Left forelimb (tissue), 1 donor: ENCODE data around the gene UTF1.

Experiments used
- DNase-seq: peaks from one replicate; pipeline ENCODE4 v3.0.0-alpha.2; 2018; ENCODE audit warnings: low spot score

The UTF1 gene

DNA sequence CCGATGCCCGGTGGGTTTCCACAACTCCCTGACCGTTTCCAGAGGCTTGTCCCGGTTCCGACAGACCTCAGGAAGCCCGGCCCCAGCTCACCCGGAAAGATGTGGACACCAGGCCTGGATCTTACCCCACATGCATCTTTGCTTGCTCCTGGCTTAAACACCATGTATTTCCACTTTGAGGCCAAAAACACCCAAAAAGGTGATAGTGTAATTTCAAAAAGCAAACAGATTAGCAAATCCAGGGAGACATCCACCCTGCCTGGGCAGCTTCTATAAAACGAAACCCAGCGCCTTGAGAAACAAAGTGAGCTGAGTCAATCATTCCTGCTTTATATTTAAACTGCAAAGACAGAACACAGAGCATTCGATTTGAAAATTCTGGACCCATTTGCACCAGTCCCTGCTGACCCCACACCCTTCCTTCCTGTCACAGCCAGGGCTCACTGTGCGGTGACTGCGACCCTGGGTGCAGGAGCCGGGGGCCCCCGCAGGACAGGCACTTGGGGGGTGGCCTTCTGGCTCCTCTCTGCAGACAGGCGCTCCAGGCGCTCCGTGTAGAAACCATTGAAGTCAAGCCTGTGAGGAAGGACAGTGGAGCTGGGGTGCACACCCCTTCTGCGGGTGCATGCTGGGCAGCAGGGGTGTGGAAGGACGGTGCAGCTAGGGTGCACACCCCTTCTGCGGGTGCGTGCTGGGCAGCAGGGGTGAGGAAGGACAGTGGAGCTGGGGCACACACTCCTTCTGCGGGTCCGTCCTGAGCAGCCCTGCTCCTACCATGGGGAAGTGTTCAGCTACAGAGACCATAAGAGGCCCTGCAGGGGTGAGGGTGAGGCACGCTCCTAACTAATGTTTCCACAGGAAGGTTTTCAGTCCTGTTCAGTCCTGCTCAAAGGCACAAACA lies 49.6 kb downstream of the UTF1 start:
- DNase-seq = no peak

DNA sequence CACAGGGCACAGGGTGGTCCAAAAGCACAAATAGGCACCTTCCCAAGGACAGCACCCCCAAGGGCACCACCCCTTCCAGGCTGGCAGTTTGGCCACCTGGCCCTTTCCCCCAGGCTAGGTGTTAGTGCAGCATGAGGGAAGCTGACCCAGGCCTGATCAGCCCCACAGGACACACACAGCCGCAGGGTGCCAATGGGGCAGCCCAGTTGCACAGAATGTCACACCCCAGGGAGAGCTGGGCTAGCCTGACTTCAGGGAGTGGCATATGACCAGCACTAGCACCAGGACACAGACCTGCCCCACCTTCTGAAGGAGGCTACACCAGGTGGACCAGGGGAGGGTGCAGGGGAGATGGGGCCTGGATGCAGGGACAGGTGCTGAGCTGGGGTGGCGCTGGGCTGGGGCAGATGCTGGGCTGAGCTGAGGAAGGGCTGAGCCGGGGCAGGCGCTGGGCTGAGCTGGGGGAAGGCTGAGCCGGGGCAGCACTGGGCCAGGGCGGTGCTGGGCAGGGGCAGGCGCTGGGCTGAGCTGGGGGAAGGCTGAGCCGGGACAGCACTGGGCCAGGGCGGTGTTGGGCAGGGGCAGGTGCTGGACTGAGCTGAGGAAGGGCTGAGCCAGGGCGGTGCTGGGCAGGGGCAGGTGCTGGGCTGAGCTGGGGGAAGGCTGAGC lies 50.5 kb downstream of the UTF1 start:
- DNase-seq = no peak

DNA sequence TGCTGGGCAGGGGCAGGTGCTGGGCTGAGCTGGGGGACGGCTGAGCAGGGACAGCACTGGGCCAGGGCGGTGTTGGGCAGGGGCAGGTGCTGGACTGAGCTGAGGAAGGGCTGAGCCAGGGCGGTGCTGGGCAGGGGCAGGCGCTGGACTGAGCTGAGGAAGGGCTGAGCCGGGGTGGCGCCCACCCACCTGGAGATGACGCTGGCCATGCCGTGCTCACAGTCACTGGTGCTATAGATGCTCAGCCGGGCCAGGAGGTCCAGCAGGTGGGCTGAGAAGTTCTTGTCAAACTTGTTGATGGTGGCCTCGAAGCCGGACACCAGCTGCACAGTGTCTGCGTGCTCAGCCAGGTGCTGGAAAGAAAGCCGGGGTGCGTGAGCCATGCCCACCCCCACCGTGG lies 51.1 kb downstream of the UTF1 start:
- no peak for DNase-seq
